Left renal pelvis (tissue), 4 donors: ENCODE measurements around the gene C12orf76. TPM values are rescaled to one million over a fixed set of nuclear protein-coding genes. Genes with fewer than 3 reads are reported as not detected.
"Not testable (repeated sequence)": the region's sequence is repeated elsewhere in the genome, so short reads cannot be mapped to it uniquely, and the experiment has no call there.

ENCODE experiments used
- DNase-seq, 4 donors: peaks; one replicate each; pipeline ENCODE4 v3.0.0-alpha.2; 2013; ENCODE audit warnings: low read depth in 4 of 4, low spot score in 3 of 4
- polyA plus RNA-seq, 4 donors: library from polyadenylated mRNA; unstranded; fragments of 120-200 nt; gene quantifications; one replicate each; pipeline ENCODE4 v1.2.1, GENCODE V29; 2013; ENCODE audit not compliant: insufficient read length in 4 of 4

The C12orf76 gene
- polyA plus RNA-seq, 4 donors, result 23.7 to 39.9 (median 31.3) TPM

- DNase-seq, result no peak
These were observed 20.0 kb downstream of the C12orf76 start for GRCh38 chr12:110028323-110028722.

DNA sequence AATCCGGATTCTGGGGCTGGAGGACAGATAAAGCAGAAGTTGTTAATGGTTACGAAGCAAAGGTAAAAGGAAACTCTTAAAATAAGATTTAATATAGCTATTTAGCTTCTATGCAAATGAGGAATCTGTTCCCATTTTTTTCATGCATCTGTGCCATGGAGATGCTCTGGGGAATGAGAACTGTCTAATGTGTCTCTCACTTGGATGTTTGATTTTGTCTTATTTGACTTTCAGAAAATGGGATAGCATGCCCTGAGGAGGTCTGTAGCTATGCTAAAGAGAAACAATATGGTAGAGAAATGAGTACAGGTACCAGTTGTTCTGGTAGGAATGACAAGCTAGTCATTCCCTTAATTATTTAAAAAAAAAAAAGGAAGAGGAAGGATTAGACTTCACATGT is 24.3 kb downstream of the C12orf76 start:
- no peak for DNase-seq

GRCh38 chr12:110023059-110023980 is 25.0 kb downstream of the C12orf76 start:
- DNase-seq, result no peak

DNA sequence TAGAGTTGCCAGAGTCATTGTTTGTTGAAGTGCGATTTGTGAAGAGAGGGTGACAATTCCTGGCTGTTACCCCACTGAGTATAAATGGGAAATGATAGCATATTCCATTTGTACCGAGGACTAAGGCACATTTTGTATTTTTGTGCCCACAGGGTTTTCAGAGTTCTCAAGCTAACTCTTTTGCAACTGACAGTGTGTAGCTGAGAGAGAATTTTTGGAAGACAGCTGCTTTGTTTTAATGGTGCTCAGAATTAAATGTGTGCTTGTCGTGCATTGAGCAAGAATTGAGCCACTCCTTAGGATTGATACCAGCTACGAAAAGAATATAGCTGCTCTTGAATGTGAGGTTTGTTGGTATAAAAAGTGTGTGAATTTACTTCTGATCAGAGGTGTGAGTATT is 27.4 kb downstream of the C12orf76 start:
- DNase-seq, result no peak

DNA sequence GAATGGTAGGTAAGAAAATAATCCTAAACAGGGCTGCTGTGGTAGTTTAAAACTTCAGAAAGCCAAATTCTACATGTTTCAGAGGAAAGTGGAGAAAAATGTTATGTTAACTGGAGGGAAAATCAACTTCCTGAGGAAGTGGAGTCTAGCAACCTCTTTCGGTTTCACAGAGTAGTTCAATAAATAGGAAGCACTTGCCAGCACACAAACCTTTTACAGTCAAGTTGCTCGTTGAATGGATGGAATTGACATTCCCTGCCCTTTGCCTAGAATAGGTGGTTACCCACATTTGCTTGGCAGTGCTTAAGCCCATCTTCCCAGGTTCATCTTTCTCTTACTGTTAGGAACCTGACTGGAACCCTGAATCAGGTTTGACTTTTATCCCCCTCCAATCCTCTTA is 33.2 kb downstream of the C12orf76 start:
- no peak for DNase-seq

GRCh38 chr12:110012659-110013058 is 35.7 kb downstream of the C12orf76 start:
- no peak for DNase-seq

DNA sequence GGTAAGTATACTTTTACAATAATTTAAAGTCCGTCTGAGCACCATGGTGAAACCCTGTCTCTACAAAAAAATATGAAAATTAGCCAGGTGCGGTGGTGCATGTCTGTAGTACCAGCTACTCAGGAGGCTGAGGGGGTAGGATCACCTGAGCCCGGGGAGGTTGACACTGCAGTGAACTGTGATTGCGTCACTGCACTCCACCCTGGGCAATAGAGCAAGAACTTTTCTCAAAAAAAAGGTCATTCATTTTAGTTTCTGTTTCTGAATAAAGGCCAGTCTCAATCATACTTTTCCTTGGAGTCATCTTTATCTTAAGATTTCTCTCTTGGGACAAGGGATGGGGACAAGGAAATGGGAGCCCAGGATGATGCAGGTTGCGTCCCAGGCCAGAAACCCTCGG is 36.2 kb downstream of the C12orf76 start:
- no peak for DNase-seq

- no peak for DNase-seq
These were observed 37.2 kb downstream of the C12orf76 start for GRCh38 chr12:110010853-110011723.

DNA sequence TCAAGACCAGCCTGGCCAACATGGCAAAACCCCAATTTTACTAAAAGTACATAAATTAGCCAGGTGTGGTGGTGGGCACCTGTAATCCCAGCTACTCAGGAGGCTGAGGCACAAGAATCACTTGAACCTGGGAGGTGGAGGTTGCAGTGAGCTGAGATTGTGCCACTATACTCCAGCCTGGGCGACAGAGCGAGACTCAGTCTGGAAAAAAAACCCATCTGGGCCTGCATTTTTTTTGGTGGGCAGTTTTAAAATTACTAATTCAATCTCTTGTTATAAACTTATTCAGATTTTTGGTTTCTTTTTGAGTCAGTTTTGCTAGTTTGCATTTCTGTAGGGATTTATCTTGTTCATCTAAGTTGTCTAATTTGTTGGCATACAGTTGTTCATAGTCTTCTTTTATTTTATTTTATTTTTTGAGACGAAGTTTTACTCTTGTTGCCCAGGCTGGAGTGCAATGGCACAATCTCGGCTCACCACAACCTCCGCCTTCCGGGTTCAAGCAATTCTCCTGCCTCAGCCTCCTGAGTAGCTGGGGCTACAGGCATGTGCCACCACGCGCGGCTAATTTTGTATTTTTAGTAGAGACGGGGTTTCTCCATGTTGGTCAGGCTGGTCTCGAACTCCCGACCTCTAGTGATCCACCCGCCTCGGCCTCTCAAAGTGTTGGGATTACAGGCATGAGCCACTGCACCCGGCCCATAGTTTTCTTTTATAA is 39.5 kb downstream of the C12orf76 start:
- not testable (repeated sequence) for DNase-seq

GRCh38 chr12:110007881-110008280 is 40.4 kb downstream of the C12orf76 start:
- DNase-seq, result no peak

DNA sequence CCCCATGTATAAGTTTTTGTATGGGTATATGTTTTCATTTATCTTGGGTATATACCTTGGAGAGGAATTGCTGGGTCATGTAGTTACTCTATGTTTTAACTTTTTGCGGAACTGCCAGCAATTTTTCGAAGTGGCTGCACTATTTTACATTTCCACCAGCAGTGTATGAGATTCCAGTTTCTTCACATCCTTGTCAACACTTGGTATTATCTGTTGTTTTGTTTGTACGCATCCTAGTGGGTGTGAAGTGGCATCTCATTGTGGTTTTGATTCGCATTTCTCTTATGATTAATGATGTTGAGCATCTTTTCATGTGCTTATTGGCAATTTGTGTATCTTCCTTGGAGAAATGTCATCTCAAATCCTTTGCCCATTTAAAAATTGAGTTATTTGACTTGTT is 42.2 kb downstream of the C12orf76 start:
- DNase-seq, result no peak

GRCh38 chr12:110005319-110005973 is 42.9 kb downstream of the C12orf76 start:
- no peak for DNase-seq

GRCh38 chr12:110004598-110004997 is 43.7 kb downstream of the C12orf76 start:
- DNase-seq, result no peak

- DNase-seq, result no peak
These were observed 45.4 kb downstream of the C12orf76 start for GRCh38 chr12:110002676-110003515.

DNA sequence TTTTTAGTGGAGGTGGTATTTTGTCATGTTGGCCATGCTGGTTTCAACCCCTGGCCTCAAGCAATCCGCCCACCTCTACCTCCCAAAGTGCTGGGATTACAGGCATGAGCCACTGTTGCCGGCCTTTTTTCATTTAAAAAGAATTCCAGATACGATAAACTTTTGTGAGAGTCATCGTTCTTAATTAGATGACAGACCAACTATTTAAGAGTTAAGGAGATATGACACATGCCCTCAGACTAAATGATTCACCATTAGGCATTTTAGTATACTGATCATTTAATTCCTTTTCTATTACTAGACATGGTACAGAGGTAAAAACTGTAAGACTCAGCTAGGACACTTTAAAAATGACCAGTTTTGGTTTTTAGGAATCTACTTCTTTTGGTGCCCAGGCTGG is 46.7 kb downstream of the C12orf76 start:
- no peak for DNase-seq

DNA sequence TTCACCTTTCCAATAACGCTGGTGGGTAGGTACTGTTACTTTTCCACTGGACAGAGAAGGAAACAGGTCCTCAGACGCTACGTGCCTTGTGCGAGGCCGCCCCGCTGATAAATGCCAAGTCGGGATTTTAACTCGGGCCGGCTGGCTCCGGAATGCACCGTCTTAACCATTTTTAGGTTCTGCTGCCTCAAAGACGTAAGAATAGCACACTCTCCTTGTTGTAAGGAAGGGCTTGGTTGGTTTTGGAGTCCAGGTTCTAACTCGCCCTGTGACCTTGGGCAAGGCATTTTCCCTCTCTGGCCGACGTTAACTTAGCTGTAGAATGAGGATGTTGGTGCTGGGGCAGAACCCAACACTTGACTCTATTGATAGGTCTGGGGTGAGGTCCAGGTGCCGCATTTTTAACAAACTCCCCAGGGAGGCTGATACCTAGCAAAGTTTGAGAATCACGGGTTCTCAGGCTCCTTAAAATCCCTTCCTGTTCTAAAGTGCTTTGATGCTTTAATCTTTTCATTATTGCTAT is 48.3 kb downstream of the C12orf76 start:
- DNase-seq, result no peak

- DNase-seq, result no peak
These were observed 48.7 kb downstream of the C12orf76 start for GRCh38 chr12:109999649-109999971.

GRCh38 chr12:109998904-109999648 is 49.2 kb downstream of the C12orf76 start, which contains the start of gene ANKRD13A:
ANKRD13A (plus strand) TSS chr12:109999430; CDS start chr12:109999689, 259 bp downstream.
- peak; percentile 86 to 93 (median 90) for DNase-seq
